HFF-Myc (cell line): Measurements from ENCODE around the gene RGS9BP.
"Not testable (repeated sequence)": the region's sequence is repeated elsewhere in the genome, so short reads cannot be mapped to it uniquely, and the experiment has no call there.

Experiments
- DNase-seq: peaks from one replicate; pipeline ENCODE4 v3.0.0-alpha.2; 2011; ENCODE audit warnings: low read depth; ENCODE audit errors: extremely low read depth
- H3K4me3 ChIP-seq: replicated peaks from 2 replicates; pipeline ENCODE4 v1.5.1; 2011; ENCODE audit warnings: low read depth, mild to moderate bottlenecking, control low read depth, low read length
- CTCF ChIP-seq: IDR thresholded peaks from 2 replicates; pipeline ENCODE4 v1.5.1; 2012; ENCODE audit warnings: mild to moderate bottlenecking, low read depth, low read length, control low read depth; ENCODE audit errors: missing control alignments

Gene RGS9BP

GRCh38 chr19:32695506-32695905, 19.9 kb downstream of the RGS9BP start:
- not testable (repeated sequence) for DNase-seq, H3K4me3 ChIP-seq

GRCh38 chr19:32696771-32697170, 21.1 kb downstream of the RGS9BP start:
- DNase-seq, H3K4me3 ChIP-seq: not testable (repeated sequence)

GRCh38 chr19:32700129-32700528, 24.5 kb downstream of the RGS9BP start:
- DNase-seq, H3K4me3 ChIP-seq: not testable (repeated sequence)

GRCh38 chr19:32702010-32702409, 26.4 kb downstream of the RGS9BP start:
- H3K4me3 ChIP-seq: no peak overlapping the region
- DNase-seq: no peak
- TF ChIP-seq CTCF: no peak

GRCh38 chr19:32704006-32704405, 28.4 kb downstream of the RGS9BP start:
- not testable (repeated sequence) for H3K4me3 ChIP-seq, DNase-seq

- H3K4me3 ChIP-seq: no peak overlapping the region
- no peak for DNase-seq
- no peak for TF ChIP-seq CTCF
These were observed 32.8 kb downstream of the RGS9BP start for GRCh38 chr19:32708457-32708856.

GRCh38 chr19:32709032-32709431, 33.4 kb downstream of the RGS9BP start:
- no peak for TF ChIP-seq CTCF
- no peak overlapping the region for H3K4me3 ChIP-seq
- DNase-seq: no peak

GRCh38 chr19:32711747-32712146, 36.1 kb downstream of the RGS9BP start:
- TF ChIP-seq CTCF: no peak
- no peak overlapping the region for H3K4me3 ChIP-seq
- no peak for DNase-seq

- H3K4me3 ChIP-seq, DNase-seq: not testable (repeated sequence)
These were observed 40.6 kb downstream of the RGS9BP start for GRCh38 chr19:32716203-32716602.

- no peak for DNase-seq
- no peak for TF ChIP-seq CTCF
These were observed 41.8 kb downstream of the RGS9BP start for GRCh38 chr19:32717496-32717895.

More at GRCh38 chr19:32717496-32717895, 41.8 kb downstream of the RGS9BP start:
- no peak overlapping the region for H3K4me3 ChIP-seq
